Panc1 (cell line): Measurements from ENCODE around the gene MAML3.

ENCODE experiments used
- POLR2AphosphoS5 ChIP-seq: IDR thresholded peaks from 2 replicates; pipeline ENCODE4 v1.6.1; 2012; ENCODE audit warnings: mild to moderate bottlenecking, low read depth, low read length, moderate library complexity
- SIN3A ChIP-seq: IDR thresholded peaks from 2 replicates; pipeline ENCODE4 v1.6.1; 2012; ENCODE audit warnings: low read depth, mild to moderate bottlenecking, low read length, moderate library complexity, borderline replicate concordance; ENCODE audit not compliant: insufficient read depth
- TF ChIP-seq, protein P1 (sequence below): fragments of 450-650 bp; IDR thresholded peaks from 2 replicates; pipeline ENCODE4 v1.5.1; 2017; ENCODE audit warnings: mild to moderate bottlenecking

GRCh38 chr4:139961344-139961946, 192.5 kb downstream of the MAML3 start:
- no peak for TF ChIP-seq POLR2AphosphoS5
- TF ChIP-seq, protein P1, sequence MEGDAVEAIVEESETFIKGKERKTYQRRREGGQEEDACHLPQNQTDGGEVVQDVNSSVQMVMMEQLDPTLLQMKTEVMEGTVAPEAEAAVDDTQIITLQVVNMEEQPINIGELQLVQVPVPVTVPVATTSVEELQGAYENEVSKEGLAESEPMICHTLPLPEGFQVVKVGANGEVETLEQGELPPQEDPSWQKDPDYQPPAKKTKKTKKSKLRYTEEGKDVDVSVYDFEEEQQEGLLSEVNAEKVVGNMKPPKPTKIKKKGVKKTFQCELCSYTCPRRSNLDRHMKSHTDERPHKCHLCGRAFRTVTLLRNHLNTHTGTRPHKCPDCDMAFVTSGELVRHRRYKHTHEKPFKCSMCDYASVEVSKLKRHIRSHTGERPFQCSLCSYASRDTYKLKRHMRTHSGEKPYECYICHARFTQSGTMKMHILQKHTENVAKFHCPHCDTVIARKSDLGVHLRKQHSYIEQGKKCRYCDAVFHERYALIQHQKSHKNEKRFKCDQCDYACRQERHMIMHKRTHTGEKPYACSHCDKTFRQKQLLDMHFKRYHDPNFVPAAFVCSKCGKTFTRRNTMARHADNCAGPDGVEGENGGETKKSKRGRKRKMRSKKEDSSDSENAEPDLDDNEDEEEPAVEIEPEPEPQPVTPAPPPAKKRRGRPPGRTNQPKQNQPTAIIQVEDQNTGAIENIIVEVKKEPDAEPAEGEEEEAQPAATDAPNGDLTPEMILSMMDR = no peak
- TF ChIP-seq SIN3A = no peak
